Activated naive CD8-positive, alpha-beta T cell (primary cell): ENCODE results near the gene MGAT4C.

Source experiments
- H3K27ac Mint-ChIP-seq: one replicate; pipeline ENCODE4 v1.8.0; 2021; ENCODE audit warnings: mixed read lengths
- H3K27me3 Mint-ChIP-seq: one replicate; pipeline ENCODE4 v1.8.0; 2021; ENCODE audit warnings: mixed read lengths
- H3K36me3 Mint-ChIP-seq: one replicate; pipeline ENCODE4 v1.8.0; 2021; ENCODE audit warnings: mixed read lengths
- H3K4me1 Mint-ChIP-seq: one replicate; pipeline ENCODE4 v1.8.0; 2021; ENCODE audit warnings: low read depth, mixed read lengths
- H3K4me3 Mint-ChIP-seq: one replicate; pipeline ENCODE4 v1.8.0; 2021; ENCODE audit warnings: mild to moderate bottlenecking, mixed read lengths
- H3K9me3 Mint-ChIP-seq: one replicate; pipeline ENCODE4 v1.8.0; 2021; ENCODE audit warnings: low read depth, mixed read lengths

Gene MGAT4C

DNA sequence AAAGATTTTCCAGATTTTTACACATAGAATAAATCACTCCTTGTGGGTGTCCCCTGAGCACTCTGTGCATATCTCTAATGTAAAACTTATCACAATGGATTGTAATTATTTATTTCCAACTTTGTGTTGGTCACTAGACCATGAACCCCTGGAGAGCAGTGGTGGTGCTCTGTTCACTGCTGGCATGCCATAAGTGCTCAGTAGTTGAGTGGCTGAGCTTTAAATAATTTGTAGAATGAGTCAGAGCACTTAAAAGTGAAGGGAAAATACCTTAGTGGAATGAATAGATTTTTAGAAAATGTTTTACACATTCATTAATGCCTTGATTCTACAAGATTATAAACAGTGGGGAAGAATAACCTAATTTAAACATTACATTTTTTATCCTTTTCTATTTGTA is 6.3 kb downstream of the MGAT4C start:
- Mint-ChIP-seq H3K36me3 (no peaks in the 10 kb centered on the region), H3K4me1 (no peaks in the 10 kb centered on the region), H3K27me3 (no peaks in the 10 kb centered on the region)

DNA sequence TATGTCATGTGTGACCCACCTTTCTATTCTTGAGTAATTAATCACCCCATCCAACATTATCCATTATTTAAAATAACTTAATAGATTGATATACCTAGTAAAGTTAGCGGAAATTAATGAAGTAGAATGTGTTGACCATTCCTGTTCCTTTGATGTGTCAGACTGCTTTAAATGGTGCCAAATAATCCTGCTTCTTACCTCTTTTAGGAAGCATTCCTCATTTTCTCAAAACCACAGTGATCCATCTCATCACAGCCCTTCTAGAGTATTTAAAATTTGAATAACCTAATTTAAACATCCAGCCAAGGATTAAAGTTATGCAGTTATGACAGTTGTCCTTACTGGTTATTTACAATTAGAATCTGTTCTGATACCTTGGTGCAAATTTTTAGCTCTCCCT is 6.9 kb downstream of the MGAT4C start:
- no peaks in the 10 kb centered on the region for H3K4me1 Mint-ChIP-seq
- no peaks in the 10 kb centered on the region for H3K27me3 Mint-ChIP-seq
- no peak overlapping the region for H3K4me3 Mint-ChIP-seq
- H3K27ac Mint-ChIP-seq, result no peak overlapping the region
- no peaks in the 10 kb centered on the region for H3K36me3 Mint-ChIP-seq
- H3K9me3 Mint-ChIP-seq, result peaks cover 7% of the 10 kb centered on the region

More for the DNA sequence above, 6.3 kb downstream of the MGAT4C start:
- Mint-ChIP-seq H3K27ac (no peak overlapping the region), H3K4me3 (no peak overlapping the region), H3K9me3 (peaks cover 3% of the 10 kb centered on the region)

DNA sequence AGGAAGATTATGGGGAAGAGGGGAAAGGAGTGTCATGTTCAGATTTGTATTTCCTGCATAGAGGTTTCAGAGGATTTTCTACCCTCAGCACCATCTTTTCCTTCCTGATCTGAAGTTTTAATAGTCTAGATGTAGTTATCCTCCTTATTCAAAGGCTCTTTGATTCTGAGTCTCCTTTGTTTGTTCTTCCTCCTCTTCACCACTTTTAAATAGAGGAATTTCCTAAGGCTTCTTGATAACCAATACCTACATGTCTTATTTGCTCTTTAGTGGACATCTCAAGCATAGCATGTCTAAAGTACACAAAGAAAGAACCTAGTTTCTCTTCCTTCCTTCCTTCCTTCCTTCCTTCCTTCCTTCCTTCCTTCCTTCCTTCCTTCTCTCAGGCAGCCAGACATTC is 8.3 kb downstream of the MGAT4C start:
- Mint-ChIP-seq H3K36me3 (no peaks in the 10 kb centered on the region), H3K4me3 (no peak overlapping the region), H3K4me1 (no peaks in the 10 kb centered on the region), H3K27me3 (no peaks in the 10 kb centered on the region), H3K27ac (no peak overlapping the region), H3K9me3 (peaks cover 7% of the 10 kb centered on the region)

DNA sequence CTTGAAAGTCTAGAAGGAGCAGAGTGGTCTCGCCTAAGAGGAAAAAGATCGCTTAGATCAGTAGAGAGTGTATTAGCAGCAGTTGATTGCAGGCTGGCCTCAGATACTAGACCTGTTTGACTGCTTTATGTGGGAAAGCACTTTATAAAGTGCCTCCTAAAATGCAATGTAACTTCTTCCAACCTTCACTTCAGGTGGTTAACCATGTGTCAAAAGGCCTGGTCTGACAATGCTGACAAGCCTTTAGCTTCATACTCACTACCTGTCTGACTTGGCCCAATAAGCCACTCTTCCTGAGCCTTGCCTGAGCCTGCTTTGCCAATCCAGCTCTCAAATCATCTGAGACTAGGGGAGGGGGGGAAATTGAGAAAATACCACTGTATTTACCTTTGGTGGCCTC is 14.6 kb downstream of the MGAT4C start:
- H3K27me3 Mint-ChIP-seq, result no peaks in the 10 kb centered on the region
- H3K4me3 Mint-ChIP-seq, result no peak overlapping the region

DNA sequence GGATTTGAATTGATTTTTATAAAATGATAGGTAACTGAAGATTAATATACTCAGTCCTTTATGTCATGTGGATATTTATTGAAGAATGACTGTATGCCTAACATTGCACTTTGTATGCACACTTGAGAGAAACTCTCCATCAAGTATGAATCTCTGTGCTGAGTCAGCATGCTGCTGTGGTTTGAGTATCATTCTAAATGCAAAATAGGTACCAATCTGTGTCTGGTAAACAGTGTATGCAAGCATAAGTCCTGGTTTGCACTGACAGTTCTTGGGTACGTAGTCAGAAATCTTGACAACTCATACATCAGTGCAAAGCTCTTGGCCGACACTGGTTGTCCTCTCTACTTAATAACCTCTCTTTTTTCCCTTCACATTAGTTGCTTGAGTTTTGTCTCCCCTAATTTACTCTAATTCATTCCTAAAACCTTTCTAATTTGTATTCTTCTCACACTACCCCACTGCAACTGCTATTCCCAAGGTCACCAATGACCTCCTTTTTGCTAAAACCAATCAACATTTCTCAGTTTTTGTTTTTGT is 21.8 kb downstream of the MGAT4C start:
- Mint-ChIP-seq H3K4me1 (no peaks in the 10 kb centered on the region), H3K27ac (no peak overlapping the region), H3K27me3 (no peaks in the 10 kb centered on the region), H3K36me3 (no peaks in the 10 kb centered on the region), H3K9me3 (peaks cover 7% of the 10 kb centered on the region), H3K4me3 (no peak overlapping the region)

More for the DNA sequence above, 14.6 kb downstream of the MGAT4C start:
- no peaks in the 10 kb centered on the region for H3K36me3 Mint-ChIP-seq
- peaks cover 10% of the 10 kb centered on the region for H3K9me3 Mint-ChIP-seq
- no peak overlapping the region for H3K27ac Mint-ChIP-seq
- H3K4me1 Mint-ChIP-seq, result no peaks in the 10 kb centered on the region

DNA sequence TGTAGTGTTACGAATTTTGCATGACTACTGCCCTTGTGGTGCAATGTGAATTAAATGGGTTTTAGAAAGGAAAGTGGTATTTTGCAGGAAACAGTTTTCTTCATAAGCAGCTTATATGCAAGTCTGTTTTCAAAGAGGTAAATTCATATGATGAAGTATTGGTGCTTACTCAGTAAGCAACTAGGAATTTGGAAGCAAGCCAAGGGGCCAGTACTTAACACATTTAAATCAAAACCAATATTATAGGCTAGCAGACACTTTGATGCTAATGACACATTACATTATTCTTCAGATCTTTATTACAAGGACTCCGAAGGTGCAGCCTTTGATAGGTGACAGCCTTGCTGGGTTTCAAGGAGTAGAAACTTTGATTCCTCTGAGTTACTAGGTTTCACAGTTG is 23.1 kb downstream of the MGAT4C start:
- Mint-ChIP-seq H3K27ac (no peak overlapping the region), H3K4me3 (no peak overlapping the region)

DNA sequence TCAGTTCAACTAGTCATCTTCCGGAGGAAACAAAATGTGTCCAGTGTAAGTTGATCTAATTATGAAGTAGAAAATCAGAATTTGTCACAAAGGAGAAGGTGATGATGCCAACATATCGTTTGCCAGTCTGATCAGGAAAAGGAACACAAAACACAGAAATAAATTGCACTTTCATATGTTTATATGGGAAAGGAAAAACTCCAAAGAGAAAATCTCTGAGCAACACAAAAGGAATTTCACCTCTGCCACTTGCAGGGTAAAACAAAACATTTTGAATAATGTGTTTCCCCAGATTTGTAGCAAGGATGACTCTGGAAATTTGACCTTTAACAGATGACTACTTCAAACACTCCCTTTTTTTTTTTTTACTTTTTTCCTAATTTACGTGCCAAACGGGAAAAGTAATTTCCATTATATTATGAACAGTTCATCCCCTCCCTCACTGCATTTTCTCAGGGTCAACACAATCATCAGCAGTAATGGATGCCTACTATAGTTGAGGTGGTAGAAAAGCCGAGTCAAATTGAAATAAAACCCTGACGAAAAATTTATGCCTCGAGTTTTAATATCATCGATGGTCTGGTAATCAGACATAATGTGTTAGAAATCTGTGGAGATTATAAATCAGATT is 25.6 kb downstream of the MGAT4C start:
- Mint-ChIP-seq H3K27me3 (no peaks in the 10 kb centered on the region), H3K4me3 (no peak overlapping the region), H3K9me3 (peaks cover 21% of the 10 kb centered on the region), H3K4me1 (no peaks in the 10 kb centered on the region), H3K27ac (no peak overlapping the region), H3K36me3 (no peaks in the 10 kb centered on the region)

More for the DNA sequence above, 23.1 kb downstream of the MGAT4C start:
- H3K9me3 Mint-ChIP-seq, result peaks cover 8% of the 10 kb centered on the region
- H3K27me3 Mint-ChIP-seq, result no peaks in the 10 kb centered on the region
- no peaks in the 10 kb centered on the region for H3K4me1 Mint-ChIP-seq
- H3K36me3 Mint-ChIP-seq, result no peaks in the 10 kb centered on the region

DNA sequence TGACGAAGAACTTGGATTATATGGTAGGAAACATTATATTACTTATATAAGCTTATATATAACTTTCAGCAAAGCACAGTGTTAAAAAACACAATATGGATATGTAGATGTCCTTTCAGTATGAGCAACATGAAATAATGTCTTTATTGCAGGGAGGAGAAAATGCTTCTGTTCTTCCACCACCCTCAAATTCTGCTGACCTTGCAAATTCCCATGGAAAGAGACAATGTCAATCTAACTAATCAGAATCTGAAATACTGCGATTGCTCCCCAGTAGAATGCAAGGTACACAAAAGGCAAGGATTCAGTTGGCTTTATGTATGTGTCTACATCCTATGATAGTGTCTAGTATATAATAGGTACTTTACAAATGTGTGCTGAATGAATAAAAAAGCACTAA is 26.4 kb downstream of the MGAT4C start:
- Mint-ChIP-seq H3K27me3 (no peaks in the 10 kb centered on the region), H3K36me3 (no peaks in the 10 kb centered on the region), H3K27ac (no peak overlapping the region), H3K4me1 (no peaks in the 10 kb centered on the region), H3K4me3 (no peak overlapping the region), H3K9me3 (peaks cover 19% of the 10 kb centered on the region)

DNA sequence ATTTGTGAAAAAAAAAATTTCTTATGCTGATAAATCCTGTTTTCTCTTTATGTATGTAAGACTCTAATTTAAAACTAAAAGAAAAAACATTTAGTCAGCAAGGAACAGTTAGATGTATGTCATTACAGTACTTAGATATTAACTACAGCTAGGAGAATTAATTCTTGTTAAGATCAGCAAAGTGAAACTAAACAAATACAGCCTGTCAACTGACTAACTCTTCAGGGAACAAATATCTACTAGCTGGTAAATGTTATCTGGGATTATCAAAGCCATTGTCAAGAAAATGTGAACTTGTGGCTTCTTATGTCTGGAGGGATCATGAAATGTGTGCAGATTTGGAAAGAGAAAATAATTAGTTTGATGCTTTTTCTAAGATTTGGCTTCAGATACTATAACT is 27.5 kb downstream of the MGAT4C start:
- no peak overlapping the region for H3K27ac Mint-ChIP-seq
- H3K36me3 Mint-ChIP-seq, result no peaks in the 10 kb centered on the region
- no peak overlapping the region for H3K4me3 Mint-ChIP-seq
- no peaks in the 10 kb centered on the region for H3K27me3 Mint-ChIP-seq
- no peaks in the 10 kb centered on the region for H3K4me1 Mint-ChIP-seq
- H3K9me3 Mint-ChIP-seq, result peaks cover 16% of the 10 kb centered on the region

DNA sequence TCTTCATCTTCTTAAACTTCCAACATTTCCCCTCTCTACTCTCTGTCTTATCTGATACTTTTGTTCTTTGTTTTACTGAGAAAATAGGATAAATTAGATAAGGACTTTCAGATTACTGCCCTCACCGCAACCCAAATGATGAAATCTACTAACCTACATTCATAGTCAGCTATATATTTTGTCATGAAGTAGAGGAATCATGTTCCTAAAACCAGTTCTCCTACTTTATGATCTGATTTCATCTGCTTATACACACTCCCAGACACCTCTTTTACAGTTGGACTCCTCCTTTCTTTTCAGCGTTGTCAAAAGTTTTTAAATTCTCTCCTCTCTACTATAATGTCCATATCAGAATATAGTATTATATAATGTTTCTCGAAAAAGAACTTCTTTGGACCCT is 29.7 kb downstream of the MGAT4C start:
- no peak overlapping the region for H3K4me3 Mint-ChIP-seq
- H3K36me3 Mint-ChIP-seq, result no peaks in the 10 kb centered on the region
- H3K9me3 Mint-ChIP-seq, result peaks cover 16% of the 10 kb centered on the region
- no peaks in the 10 kb centered on the region for H3K27me3 Mint-ChIP-seq
- H3K4me1 Mint-ChIP-seq, result no peaks in the 10 kb centered on the region
- no peak overlapping the region for H3K27ac Mint-ChIP-seq

DNA sequence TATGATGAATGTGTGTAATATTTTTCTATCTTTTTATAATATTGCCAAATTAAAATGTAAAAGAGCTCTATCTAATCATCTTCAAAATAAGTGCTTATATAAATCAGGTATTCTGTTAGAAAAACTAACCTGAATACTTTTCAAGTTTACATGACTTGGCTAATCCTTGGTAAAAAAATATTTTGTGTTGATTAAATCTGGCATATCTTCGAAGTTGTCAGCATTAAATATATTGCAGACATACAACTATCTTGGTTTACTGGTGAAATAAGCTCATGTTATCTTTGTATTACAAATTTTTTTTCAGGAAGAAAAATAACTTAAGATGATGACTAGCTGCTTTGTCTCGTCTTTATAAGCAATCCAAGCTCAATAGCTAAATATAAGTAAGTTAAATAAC is 39.6 kb downstream of the MGAT4C start:
- Mint-ChIP-seq H3K27me3 (no peaks in the 10 kb centered on the region), H3K4me1 (no peaks in the 10 kb centered on the region), H3K27ac (no peak overlapping the region), H3K36me3 (no peaks in the 10 kb centered on the region), H3K4me3 (no peak overlapping the region), H3K9me3 (peaks cover 11% of the 10 kb centered on the region)

DNA sequence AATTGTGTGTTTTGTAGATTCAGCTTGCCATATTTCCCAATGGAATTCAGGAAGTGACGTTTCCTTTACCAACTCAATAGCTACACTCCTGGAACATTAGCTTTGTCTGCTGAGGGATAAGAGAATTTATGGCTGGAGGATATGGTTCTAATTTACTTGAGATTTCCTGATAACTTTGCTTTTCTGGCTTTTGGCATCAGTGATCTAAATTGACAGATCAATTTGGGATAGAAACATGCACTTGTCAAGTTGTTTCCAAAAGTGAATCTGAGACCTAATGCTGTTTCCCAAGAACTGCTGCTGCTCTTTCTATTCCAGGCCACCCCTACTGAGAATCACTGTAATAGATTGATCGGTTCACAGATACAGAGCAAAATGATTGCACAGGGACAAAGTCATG is 43.2 kb downstream of the MGAT4C start:
- Mint-ChIP-seq H3K9me3 (peaks cover 12% of the 10 kb centered on the region), H3K4me3 (no peak overlapping the region), H3K27ac (no peak overlapping the region), H3K27me3 (no peaks in the 10 kb centered on the region), H3K36me3 (no peaks in the 10 kb centered on the region), H3K4me1 (no peaks in the 10 kb centered on the region)

DNA sequence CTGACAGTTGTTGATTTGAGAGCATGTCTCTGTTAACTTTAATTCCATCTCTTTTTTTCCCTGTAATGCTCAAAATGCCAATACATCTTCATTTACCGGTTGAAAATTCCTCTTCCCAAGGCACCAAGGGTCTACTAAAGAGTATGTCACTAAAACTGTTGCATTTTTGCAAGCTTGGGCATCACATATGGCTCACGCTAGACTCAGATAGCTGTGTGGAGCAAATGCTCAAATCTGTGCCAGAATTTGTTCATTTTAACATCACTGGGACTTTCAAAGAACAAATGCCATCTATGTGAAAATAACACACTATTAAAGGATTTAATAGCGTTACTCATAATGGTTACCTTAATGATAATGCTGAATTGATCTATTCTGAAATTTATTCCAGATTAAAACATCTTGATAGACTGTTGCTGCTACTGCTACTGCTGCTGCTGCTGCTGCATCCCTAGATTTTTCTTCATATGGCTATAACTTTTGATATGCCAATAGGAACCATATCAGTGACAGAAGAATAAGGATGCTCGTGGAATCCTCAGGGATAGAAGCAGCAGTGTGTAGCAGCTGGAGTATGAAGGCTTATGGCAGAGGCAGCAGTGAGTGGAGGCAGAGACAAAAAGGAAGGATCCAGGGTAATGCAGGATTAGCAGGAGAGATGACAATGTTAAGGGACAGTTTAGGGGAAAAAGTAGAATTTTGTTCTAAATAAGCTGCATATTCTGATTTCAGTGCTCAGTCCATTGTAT is 57.3 kb downstream of the MGAT4C start:
- Mint-ChIP-seq H3K36me3 (no peaks in the 10 kb centered on the region), H3K9me3 (peaks cover 6% of the 10 kb centered on the region), H3K27ac (no peak overlapping the region), H3K27me3 (no peaks in the 10 kb centered on the region), H3K4me3 (no peak overlapping the region), H3K4me1 (no peaks in the 10 kb centered on the region)

DNA sequence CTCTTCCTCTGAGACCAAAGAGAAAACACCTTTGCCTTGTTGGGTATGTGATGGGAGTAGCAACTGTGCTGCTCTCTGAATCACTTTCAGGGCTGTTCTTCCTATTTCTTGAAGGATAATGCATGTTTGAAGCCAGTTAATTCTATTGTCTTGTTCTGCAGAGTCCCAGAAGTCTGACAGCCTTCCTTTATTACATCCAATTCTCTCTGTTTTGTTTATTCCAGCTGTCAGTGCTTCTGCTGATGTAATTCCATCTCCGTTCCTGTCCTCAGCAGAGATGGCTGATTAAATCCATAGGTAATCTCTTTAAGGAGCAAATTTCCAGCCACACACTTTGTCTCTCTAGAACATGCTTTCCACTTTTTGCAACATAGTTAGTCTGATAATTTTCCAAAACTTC is 59.7 kb downstream of the MGAT4C start:
- Mint-ChIP-seq H3K27me3 (no peaks in the 10 kb centered on the region), H3K4me3 (no peak overlapping the region)

DNA sequence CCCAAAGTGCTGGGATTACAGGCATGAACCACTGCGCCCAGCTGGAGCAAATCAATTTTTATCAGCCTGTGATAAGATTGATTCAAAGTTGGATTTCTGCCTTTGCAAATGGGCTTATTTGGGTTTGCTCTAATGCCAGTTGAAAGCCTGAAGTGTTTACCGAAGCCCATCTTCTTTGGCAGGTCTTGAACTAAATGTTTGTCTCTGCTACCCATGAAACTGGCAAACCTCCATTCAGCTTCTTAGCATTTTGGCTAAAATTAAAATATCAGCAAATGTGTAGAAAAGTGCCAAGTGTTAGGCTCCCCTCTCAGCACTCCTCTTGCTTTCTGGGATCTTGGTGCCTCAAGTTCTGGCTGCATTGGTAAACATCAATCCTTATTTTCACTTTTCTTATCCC is 61.5 kb downstream of the MGAT4C start:
- no peaks in the 10 kb centered on the region for H3K27me3 Mint-ChIP-seq
- peaks cover 8% of the 10 kb centered on the region for H3K9me3 Mint-ChIP-seq
- no peaks in the 10 kb centered on the region for H3K4me1 Mint-ChIP-seq
- H3K36me3 Mint-ChIP-seq, result no peaks in the 10 kb centered on the region
- H3K4me3 Mint-ChIP-seq, result no peak overlapping the region
- no peak overlapping the region for H3K27ac Mint-ChIP-seq

More for the DNA sequence above, 59.7 kb downstream of the MGAT4C start:
- Mint-ChIP-seq H3K4me1 (no peaks in the 10 kb centered on the region), H3K27ac (no peak overlapping the region), H3K36me3 (no peaks in the 10 kb centered on the region), H3K9me3 (peaks cover 8% of the 10 kb centered on the region)
